HG02759 (cell line): ENCODE data around the gene CDKN2B.
"Not testable (repeated sequence)": the region's sequence is repeated elsewhere in the genome, so short reads cannot be mapped to it uniquely, and the experiment has no call there.

ENCODE experiments used
- ATAC-seq: cut with Tn5 transposase; IDR thresholded peaks from one replicate; pipeline ENCODE4 v1.9.1; 2021; ENCODE audit warnings: mild to moderate bottlenecking, moderate library complexity; ENCODE audit not compliant: unreplicated experiment

Gene CDKN2B

GRCh38 chr9:21969951-21970799 lies 38.9 kb downstream of the CDKN2B start:
- no peak for ATAC-seq

- no peak for ATAC-seq
Observed at GRCh38 chr9:21969011-21969940, 39.8 kb downstream of the CDKN2B start.

GRCh38 chr9:21968331-21969010 lies 40.6 kb downstream of the CDKN2B start:
- ATAC-seq: no peak

- no peak for ATAC-seq
Observed at GRCh38 chr9:21967702-21968101, 41.4 kb downstream of the CDKN2B start.

DNA sequence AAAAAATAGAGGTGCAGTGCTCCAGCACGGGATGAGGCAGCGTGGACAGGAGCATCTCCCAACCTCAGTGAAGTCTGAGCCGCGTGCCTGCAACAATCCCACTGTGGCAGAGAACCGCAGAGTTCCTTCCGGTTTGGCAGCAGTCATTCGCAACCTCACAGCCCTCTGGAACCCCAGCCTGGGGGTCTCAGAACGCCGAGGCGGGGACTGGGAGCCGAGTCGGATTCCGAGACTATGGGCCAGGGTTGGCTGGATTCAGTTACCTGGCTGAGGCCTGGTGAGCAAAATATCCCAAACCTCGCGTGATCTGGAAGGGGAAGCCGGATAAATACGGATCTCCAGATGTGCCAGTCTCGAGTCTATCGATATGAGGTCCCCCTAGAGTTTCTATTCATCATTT lies 41.9 kb downstream of the CDKN2B start:
- no peak for ATAC-seq

- ATAC-seq: no peak
Observed at GRCh38 chr9:21966140-21966851, 42.8 kb downstream of the CDKN2B start.

DNA sequence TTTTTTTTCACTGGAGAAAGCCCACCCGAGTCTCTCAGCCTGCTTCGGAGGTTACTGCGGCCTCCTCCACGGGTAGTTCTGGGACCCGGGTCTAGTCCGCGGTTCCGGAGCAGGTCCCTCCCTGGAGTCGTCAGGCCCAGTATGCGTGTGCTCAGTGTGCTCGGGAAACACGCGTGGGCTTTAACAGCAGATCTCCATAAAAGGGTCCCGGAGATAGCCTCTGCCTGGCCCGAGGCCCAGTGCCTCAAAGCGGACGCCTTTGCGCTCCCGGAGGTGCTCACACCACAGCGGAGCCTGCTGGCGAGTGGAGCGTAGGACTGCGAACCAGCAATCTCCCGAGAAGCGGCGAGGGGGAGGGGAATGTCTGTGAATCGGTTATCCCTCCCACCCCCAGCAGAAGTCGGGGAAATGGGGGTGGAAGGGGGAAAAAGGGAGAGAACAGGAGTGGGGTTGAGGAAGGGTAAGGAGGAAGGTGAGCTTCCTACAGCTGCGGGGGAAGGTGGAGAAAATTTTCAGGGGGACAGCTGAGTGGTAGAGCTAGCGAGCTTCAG lies 43.6 kb downstream of the CDKN2B start:
- peak; percentile 83 for ATAC-seq

DNA sequence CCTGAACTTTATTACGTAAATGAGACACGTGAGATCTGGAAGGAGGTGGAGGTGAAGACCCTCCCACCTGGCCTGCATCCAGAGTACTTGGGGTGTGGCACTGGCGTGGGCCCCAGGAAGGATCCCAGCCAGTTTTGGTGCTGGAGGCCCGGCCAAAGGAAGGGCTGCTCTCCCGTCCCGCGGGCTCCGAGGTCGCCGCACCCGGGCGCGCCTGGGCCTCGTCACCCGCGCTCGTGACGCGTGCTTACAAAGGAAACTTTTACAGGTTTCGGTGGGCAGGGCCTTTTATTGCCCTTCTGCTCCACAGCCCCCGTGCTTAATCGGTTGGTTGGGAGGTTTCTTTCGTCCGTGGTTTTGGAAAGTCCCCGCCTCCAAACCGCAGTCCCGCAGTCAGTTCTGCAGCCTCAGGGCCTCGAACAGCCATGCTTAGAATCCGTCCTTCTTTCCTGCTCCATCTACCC lies 44.1 kb downstream of the CDKN2B start:
- peak; percentile 56 for ATAC-seq

- ATAC-seq: no peak
Observed at GRCh38 chr9:21961569-21961968, 47.5 kb downstream of the CDKN2B start.

GRCh38 chr9:21959268-21959667 lies 49.8 kb downstream of the CDKN2B start:
- not testable (repeated sequence) for ATAC-seq

- ATAC-seq: no peak
Observed at GRCh38 chr9:21958833-21959232, 50.3 kb downstream of the CDKN2B start.
